ENCODE results near the gene CBR1.

- TF ChIP-seq IRF1 (CRISPR knock-in tag; IDR thresholded peaks at IDR 0.05; ENCODE audit: borderline replicate concordance) (no peak), ZNF282 (CRISPR knock-in tag; IDR thresholded peaks at IDR 0.05) (no peak)
Observed at GRCh38 chr21:36069713-36070583, at the start of gene CBR1.

Data from K562 (cell line).